ENCODE measurements around the gene MT1F.

MT1F gene

DNA sequence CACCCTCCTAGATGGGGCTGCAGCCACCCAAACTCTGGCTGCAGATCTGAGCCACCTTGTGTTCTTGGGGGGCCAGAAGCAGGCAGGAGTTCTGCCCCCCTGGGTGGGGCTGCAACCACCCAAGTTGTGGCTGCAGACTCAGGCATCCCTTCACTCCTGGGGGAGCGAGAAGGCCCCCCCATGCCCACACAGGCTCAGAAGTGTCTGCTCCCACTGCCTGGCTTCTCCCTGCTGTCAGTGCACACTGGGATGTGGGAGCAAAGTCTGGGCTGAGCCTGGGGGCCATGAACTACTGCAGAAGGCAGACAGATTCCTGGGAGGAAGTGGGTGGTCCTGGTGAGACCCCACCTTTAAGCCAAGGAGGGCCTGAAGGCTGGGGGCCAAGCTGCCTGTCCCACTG is 37.5 kb downstream of the MT1F start:
- H3K9ac ChIP-seq (ENCODE audit: low read length), result no peak overlapping the region
- no peaks in the 10 kb centered on the region for H3F3A ChIP-seq (ENCODE audit: insufficient read depth)
- H3K4me2 ChIP-seq (ENCODE audit: low read depth, low read length, poor library complexity, severe bottlenecking), result no peak overlapping the region
- H3K27ac ChIP-seq (ENCODE audit: low read depth, low read length), result no peak overlapping the region
- no peak overlapping the region for H2AFZ ChIP-seq (ENCODE audit: low read depth, low read length, severe bottlenecking)
- H3K4me3 ChIP-seq (ENCODE audit: insufficient read depth, low read length, poor library complexity, severe bottlenecking), result no peak overlapping the region
- no peaks in the 10 kb centered on the region for H3K9me2 ChIP-seq (replicated peaks; ENCODE audit: insufficient read depth, low read length)
- no peaks in the 10 kb centered on the region for H3K79me2 ChIP-seq (ENCODE audit: insufficient read depth, low read length)
- H3K36me3 ChIP-seq (ENCODE audit: low read length), result no peaks in the 10 kb centered on the region
- H4K20me1 ChIP-seq (ENCODE audit: low read depth, low read length), result no peaks in the 10 kb centered on the region
- H3K9me3 ChIP-seq (ENCODE audit: insufficient read depth, low read length), result no peaks in the 10 kb centered on the region
- TF ChIP-seq EZH2phosphoT487 (conservative IDR thresholded peaks at IDR 0.05; ENCODE audit: low read length), result no peak
- TF ChIP-seq, protein P1, sequence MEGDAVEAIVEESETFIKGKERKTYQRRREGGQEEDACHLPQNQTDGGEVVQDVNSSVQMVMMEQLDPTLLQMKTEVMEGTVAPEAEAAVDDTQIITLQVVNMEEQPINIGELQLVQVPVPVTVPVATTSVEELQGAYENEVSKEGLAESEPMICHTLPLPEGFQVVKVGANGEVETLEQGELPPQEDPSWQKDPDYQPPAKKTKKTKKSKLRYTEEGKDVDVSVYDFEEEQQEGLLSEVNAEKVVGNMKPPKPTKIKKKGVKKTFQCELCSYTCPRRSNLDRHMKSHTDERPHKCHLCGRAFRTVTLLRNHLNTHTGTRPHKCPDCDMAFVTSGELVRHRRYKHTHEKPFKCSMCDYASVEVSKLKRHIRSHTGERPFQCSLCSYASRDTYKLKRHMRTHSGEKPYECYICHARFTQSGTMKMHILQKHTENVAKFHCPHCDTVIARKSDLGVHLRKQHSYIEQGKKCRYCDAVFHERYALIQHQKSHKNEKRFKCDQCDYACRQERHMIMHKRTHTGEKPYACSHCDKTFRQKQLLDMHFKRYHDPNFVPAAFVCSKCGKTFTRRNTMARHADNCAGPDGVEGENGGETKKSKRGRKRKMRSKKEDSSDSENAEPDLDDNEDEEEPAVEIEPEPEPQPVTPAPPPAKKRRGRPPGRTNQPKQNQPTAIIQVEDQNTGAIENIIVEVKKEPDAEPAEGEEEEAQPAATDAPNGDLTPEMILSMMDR (IDR thresholded peaks at IDR 0.05; ENCODE audit: insufficient read depth, low read length, poor library complexity, severe bottlenecking), result no peak
- H3K27me3 ChIP-seq (ENCODE audit: low read length), result no peaks in the 10 kb centered on the region

DNA sequence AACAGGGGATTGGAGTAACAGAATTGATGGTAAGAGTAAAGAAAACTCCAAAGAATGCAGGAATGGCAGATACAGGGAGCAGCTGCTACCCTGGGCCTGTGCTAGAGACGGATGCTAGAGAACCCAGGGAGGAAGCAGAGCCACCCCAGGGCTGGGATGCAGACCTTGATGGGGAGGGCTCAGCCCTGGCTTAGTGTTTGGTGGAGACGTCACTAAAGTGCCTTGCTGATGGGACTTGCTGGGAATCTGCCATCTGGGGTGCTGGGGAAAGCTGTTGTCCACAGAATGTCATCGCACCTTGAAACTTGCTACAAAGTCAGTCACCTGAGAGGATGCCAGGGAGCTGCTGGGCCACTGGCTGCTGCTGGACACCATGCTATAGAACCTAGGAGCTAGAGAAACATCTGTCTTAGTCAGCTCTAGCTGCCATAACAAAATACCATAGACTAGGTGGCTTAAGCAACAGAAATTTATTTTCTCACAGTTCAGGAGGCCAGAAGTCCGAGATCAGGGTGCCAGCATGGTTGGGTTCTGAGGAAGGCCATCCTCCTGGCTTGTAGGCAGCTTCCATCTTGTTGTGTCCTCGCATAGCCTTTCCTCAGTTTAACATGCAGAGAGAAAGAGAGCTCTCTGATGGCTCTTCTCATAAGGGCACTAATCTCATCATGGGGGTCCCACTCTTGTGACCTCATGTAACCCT is 39.8 kb downstream of the MT1F start:
- Histone ChIP-seq H3K9ac (ENCODE audit: low read length) (no peak overlapping the region), H3F3A (ENCODE audit: insufficient read depth) (no peaks in the 10 kb centered on the region), H3K9me2 (replicated peaks; ENCODE audit: insufficient read depth, low read length) (no peaks in the 10 kb centered on the region), H3K4me3 (ENCODE audit: insufficient read depth, low read length, poor library complexity, severe bottlenecking) (no peak overlapping the region), H3K27me3 (ENCODE audit: low read length) (no peaks in the 10 kb centered on the region), H3K9me3 (ENCODE audit: insufficient read depth, low read length) (no peaks in the 10 kb centered on the region), H3K79me2 (ENCODE audit: insufficient read depth, low read length) (no peaks in the 10 kb centered on the region), H3K36me3 (ENCODE audit: low read length) (no peaks in the 10 kb centered on the region), H4K20me1 (ENCODE audit: low read depth, low read length) (no peaks in the 10 kb centered on the region), H3K4me2 (ENCODE audit: low read depth, low read length, poor library complexity, severe bottlenecking) (no peak overlapping the region), H2AFZ (ENCODE audit: low read depth, low read length, severe bottlenecking) (no peak overlapping the region), H3K27ac (ENCODE audit: low read depth, low read length) (no peak overlapping the region)
- TF ChIP-seq, protein P1 (IDR thresholded peaks at IDR 0.05; ENCODE audit: insufficient read depth, low read length, poor library complexity, severe bottlenecking), result no peak
- TF ChIP-seq EZH2phosphoT487 (conservative IDR thresholded peaks at IDR 0.05; ENCODE audit: low read length), result no peak

GRCh38 chr16:56700195-56700594 is 42.4 kb downstream of the MT1F start:
- TF ChIP-seq EZH2phosphoT487 (conservative IDR thresholded peaks at IDR 0.05; ENCODE audit: low read length), result no peak
- TF ChIP-seq, protein P1 (IDR thresholded peaks at IDR 0.05; ENCODE audit: insufficient read depth, low read length, poor library complexity, severe bottlenecking), result no peak
- H3K79me2 ChIP-seq (ENCODE audit: insufficient read depth, low read length), result no peaks in the 10 kb centered on the region

More at GRCh38 chr16:56700195-56700594, 42.4 kb downstream of the MT1F start:
- Histone ChIP-seq H3K9me3 (ENCODE audit: insufficient read depth, low read length) (no peaks in the 10 kb centered on the region), H3K4me3 (ENCODE audit: insufficient read depth, low read length, poor library complexity, severe bottlenecking) (no peak overlapping the region), H3K9me2 (replicated peaks; ENCODE audit: insufficient read depth, low read length) (no peaks in the 10 kb centered on the region), H3K36me3 (ENCODE audit: low read length) (no peaks in the 10 kb centered on the region), H3K9ac (ENCODE audit: low read length) (no peak overlapping the region), H3K27ac (ENCODE audit: low read depth, low read length) (no peak overlapping the region), H2AFZ (ENCODE audit: low read depth, low read length, severe bottlenecking) (no peak overlapping the region), H3K27me3 (ENCODE audit: low read length) (no peaks in the 10 kb centered on the region), H3F3A (ENCODE audit: insufficient read depth) (no peaks in the 10 kb centered on the region), H4K20me1 (ENCODE audit: low read depth, low read length) (no peaks in the 10 kb centered on the region), H3K4me2 (ENCODE audit: low read depth, low read length, poor library complexity, severe bottlenecking) (no peak overlapping the region)
